CD4-positive, alpha-beta T cell treated with Interleukin-4 for 1 hour (primary cell): ENCODE data around the gene ARHGAP12.

Source experiments
- DNase-seq, 2 donors: peaks; one replicate each; pipeline ENCODE4 v3.0.0-alpha.2; 2020 to 2022

Gene ARHGAP12

GRCh38 chr10:31947144-31947926, 18.7 kb upstream of the ARHGAP12 start:
- DNase-seq = no peak

- no peak for DNase-seq
Measured at GRCh38 chr10:31945392-31945791, 16.8 kb upstream of the ARHGAP12 start.

GRCh38 chr10:31944071-31944433, 15.4 kb upstream of the ARHGAP12 start:
- no peak for DNase-seq

GRCh38 chr10:31942892-31943291, 14.3 kb upstream of the ARHGAP12 start:
- DNase-seq = no peak

- DNase-seq = no peak
Measured at GRCh38 chr10:31942435-31942834, 13.8 kb upstream of the ARHGAP12 start.

GRCh38 chr10:31940839-31941653, 12.4 kb upstream of the ARHGAP12 start:
- no peak for DNase-seq

GRCh38 chr10:31939797-31940708, 11.4 kb upstream of the ARHGAP12 start:
- no peak for DNase-seq

GRCh38 chr10:31937371-31937770, 8.7 kb upstream of the ARHGAP12 start:
- DNase-seq = no peak

- no peak for DNase-seq
Measured at GRCh38 chr10:31936933-31937332, 8.3 kb upstream of the ARHGAP12 start.

- no peak for DNase-seq
Measured at GRCh38 chr10:31936086-31936485, 7.5 kb upstream of the ARHGAP12 start.

GRCh38 chr10:31935678-31936077, 7.0 kb upstream of the ARHGAP12 start:
- no peak for DNase-seq

- no peak for DNase-seq
Measured at GRCh38 chr10:31932838-31933237, 4.2 kb upstream of the ARHGAP12 start.

GRCh38 chr10:31930856-31931255, 2.2 kb upstream of the ARHGAP12 start:
- no peak for DNase-seq

GRCh38 chr10:31930023-31930751, 1.6 kb upstream of the ARHGAP12 start:
- peak; percentile 28 to 61 for DNase-seq

- peak; percentile 30 to 33 for DNase-seq
Measured at GRCh38 chr10:31929261-31930022, 811 bp upstream of the ARHGAP12 start.

GRCh38 chr10:31927884-31928548, 615 bp downstream of the ARHGAP12 start:
- DNase-seq = peak; percentile 61 to 72

- DNase-seq = no peak
Measured at GRCh38 chr10:31927565-31927883, 1.1 kb downstream of the ARHGAP12 start.

GRCh38 chr10:31926765-31927564, 1.7 kb downstream of the ARHGAP12 start:
- peak in 1 of 2 donors; percentile 15 for DNase-seq

- no peak for DNase-seq
Measured at GRCh38 chr10:31926160-31926559, 2.5 kb downstream of the ARHGAP12 start.

- no peak for DNase-seq
Measured at GRCh38 chr10:31924833-31925232, 3.8 kb downstream of the ARHGAP12 start.
